ENCODE data around the gene HOXA9.

The HOXA9 gene

DNA sequence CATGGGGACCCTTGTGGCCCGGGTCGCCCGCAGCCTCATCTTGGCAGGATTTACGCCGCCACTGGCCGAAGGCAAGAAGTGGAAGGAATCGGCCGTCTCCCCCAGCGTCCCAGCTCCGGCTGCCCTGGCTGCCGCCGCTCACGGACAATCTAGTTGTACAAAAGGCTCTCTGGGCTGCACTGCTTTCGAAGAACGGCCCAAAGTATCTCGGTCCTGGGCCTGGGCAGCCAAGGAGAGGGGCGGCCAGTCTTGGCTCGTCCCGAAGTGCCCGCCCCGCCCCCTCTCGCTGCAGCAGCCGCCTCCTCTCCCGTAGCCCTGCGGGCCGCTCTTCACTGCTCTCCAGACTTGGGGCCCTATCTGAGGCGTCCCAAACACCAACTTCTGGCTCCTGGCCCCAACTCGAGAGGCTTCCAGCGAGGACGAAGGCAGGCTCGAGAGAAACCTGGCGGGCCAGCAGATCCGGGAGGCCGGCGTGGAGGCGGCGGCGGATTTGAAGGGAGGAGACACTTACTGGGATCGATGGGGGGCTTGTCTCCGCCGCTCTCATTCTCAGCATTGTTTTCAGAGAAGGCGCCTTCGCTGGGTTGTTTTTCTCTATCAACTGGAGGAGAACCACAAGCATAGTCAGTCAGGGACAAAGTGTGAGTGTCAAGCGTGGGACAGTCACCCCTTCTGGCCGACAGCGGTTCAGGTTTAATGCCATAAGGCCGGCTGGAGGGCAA lies 809 bp downstream of the HOXA9 start:
- no peak for DNase-seq (ENCODE audit: low read depth in 2 of 2)

DNA sequence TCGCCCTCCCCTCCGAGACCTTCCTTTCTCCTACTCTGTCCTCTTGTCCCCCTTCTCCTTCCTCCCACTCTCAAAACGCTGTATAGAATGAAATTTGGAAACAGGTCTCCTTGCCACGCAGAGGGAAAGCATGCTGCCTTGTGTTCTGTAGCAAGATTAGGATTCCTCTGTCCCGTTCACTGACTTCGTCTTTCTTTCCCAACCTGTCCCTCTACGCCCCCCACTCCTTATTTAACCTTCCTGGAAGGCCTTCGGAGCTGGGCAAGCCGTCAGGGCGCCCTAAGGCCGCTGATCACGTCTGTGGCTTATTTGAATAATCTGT lies 1.3 kb downstream of the HOXA9 start:
- no peak for DNase-seq (ENCODE audit: low read depth in 2 of 2)

DNA sequence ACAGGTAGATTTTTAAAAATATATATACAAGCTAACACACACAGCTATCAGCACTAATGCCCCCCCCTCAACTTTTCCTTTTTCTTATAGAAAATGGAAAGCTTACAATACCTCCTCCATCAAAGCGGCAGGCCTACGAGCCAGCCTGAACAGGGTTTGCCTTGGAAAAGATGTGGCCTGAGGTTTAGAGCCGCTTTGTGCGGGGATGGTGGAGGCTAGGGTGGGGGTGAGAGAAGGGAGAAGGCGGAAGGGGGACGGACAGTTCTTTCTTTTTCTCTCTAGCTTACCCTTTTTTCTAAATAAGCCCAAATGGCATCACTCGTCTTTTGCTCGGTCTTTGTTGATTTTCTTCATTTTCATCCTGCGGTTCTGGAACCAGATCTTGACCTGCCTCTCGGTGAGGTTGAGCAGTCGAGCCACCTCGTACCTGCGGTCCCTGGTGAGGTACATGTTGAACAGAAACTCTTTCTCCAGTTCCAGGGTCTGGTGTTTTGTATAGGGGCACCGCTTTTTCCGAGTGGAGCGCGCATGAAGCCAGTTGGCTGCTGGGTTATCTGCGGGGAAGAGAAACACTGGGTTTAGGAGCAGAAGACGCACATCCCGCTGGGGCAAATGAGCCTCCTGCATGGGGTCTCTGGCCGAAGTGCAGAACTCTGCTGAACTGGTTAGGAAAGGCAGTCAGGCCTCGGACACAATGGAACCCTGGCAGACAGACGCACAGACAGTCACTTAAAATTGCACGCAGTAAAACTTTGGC lies 1.9 kb downstream of the HOXA9 start:
- no peak for DNase-seq (ENCODE audit: low read depth in 2 of 2)

DNA sequence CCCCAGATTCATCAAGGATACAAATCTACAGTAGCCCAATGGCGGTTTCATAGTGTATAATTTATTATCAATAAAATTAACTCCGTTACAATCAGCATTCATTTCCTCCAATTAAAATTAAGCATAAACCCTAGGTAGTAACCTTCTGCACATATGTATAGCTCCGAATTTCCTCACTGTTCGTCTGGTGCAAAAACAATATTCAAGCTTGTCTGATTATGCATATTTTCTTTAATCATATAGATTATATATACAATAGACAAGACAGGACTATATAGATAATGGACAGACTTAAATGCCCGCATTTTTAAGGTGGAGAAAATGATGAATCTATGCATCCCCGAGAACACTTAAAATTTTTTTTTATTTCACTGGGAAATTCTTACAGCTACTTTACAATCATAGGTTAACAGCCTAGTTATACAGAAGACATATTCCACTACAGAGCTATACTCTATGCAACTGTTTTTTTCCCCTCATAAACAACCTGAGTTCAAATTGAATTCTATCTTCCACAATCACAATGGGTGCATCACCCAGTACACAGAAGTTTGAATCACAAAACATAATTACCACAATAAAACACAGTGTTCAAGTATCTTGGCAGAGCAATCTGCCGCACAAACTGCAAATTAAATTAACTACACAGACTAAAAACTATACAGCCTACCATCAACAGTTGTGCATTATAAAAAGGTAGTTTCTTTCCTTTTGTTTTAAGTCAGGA lies 2.6 kb downstream of the HOXA9 start:
- no peak for DNase-seq (ENCODE audit: low read depth in 2 of 2)

DNA sequence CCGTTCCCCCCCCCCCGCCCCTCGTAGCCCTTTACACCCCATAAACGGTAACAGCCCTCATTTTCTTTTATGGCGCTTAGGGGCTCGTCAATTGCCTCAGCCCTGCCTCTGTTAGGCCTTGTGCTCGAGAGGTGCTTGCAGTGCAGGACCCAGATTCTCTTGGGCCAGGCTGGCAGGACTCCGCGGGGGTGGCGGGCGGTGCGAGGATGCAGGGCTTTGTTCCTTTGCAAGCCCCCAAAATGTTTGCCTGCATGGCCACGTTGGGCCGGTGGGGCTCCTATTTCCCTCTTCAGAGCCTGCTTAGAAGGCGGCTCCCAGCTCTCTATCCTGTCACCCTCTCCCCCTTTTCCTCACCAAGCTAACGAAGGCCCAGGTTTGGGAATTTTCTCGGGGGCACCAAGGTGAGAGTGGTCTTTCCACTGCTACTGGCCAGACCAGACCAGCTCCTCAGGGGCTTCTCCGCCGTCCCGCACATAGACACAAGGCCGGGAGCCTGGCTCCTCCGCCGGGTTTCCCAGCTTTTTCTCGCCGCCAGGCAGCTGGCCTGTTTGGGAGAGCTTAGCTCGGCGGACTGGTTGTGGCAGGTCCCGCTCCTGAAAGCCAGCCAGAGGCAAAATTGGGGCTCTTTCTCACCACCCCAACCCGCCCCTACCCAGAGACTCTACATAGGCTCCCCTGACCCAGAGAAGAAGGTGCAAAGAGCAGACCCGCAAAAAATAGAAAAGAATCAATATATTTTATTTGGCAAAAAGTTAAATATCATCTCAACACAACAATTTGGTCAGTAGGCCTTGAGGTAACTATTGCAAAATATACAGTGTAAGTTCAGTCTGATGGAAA lies 3.4 kb downstream of the HOXA9 start:
- DNase-seq (ENCODE audit: low read depth in 2 of 2) = no peak

DNA sequence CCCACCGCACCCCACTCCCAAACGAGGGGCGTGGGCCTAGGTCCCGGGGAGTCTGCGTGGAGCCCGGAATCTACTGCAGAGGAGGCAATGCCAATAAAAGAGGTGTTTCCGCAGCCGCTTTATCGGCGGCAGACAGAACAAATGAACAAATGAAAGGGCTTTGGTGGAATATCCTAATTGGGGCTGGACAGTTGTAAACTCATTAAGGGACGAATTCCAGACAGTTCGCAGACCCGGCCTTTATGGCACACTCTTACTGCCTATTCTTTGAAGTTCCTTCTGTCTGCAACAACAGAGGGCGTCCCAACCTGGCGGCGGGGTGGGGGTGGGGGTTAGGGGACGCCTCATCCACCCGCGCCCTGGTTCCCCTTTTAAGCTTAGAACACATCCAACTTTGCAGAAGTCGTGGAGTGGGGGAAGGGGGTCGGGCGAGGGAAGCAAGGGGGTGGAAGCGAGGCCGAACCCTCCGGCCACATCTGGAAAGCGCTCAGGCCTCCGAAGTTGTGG lies 4.1 kb downstream of the HOXA9 start:
- DNase-seq (ENCODE audit: low read depth in 2 of 2) = no peak

DNA sequence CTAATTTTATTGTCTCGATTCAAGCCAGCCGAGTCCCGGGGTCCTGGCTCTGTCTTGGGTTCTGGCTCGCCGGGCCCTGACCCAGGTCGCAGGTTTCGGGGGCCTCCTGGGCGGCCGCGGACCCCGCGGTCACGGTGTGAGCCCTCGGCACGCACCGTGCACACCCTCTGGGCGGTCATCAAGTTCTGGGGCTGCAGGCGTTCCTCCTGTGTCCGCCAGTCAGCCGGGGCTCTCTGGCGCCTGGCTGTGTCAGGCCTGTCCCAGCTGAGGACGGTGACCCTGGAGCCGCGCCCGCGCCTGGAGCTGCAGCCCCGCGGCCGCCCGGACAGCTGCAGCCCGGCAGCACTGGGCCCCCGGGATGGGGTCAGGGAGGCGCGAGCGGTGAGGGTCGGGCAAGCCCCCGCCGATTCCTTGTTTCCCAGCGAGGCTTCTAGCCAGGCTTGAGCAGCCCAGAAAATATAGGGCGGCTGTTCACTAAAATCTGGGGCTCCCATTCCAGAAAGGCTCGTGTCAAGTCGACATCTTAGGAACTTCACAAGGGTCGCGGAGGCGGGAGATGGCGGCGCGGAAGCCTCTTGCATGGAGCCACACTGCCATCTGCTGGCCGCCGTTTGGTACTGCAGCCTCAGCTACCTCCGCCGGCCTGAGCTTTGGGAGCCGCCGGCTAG lies 4.7 kb downstream of the HOXA9 start:
- DNase-seq (ENCODE audit: low read depth in 2 of 2) = peak; percentile 73 to 74

DNA sequence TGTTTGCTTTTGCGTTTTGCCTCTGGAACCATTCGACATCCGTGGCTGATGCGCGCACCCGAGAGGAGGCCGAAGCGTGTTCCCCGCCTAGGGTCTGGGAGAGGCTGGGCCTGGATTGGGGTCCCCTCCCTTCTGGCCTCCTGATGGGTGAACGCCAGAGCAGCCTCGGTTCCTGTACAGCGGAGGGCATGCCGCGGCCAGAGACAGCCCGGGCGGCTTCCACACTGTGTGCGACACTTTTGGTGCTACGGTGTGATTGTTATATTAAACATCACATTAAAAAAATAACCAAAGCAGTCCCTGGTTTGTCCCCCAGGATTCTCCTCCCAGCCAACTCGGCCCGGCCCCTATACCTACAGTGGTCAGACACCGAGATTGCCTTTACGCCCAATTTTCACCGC lies 5.2 kb downstream of the HOXA9 start:
- no peak for DNase-seq (ENCODE audit: low read depth in 2 of 2)

DNA sequence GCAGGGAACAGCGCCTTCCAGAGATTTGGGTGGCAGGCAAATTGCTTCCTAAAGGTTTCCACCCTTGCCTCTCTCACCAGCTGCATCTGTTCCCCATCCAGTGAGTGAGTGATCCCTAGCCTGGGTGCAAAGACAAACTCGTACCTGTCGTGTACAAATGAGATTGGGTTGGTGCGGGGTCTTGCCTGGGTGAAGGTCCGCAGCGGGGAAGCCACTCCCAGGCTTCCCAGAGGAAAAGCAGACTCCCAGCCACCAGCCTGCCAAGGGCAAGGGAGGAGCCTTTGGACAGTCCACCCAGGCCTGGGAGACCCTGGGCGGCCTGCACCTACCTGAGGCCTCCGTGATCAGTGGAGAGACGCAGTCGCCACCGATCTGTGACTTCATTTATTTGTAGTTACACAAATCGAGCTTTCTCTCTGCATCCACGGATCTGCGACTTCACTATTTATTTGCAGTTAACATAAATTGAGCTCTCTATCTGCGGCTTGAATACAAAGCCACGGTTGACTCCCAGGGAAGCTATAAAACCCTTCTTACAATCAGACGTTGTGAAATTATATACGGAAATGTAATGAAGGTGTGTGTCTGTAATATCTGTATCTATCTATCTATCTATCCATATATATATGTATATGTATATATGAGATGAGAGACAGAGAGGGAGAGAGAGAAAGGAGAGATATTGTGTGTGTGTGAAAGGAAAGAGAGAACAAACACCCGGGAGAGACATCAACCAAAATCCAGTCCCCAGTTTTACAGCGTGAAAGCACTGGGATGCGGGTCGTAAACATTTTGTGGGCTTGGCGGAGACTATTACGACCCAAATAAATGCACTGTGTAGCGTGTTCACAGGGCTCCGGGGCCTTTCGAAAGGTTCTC lies 5.8 kb downstream of the HOXA9 start:
- DNase-seq (ENCODE audit: low read depth in 2 of 2) = no peak

DNA sequence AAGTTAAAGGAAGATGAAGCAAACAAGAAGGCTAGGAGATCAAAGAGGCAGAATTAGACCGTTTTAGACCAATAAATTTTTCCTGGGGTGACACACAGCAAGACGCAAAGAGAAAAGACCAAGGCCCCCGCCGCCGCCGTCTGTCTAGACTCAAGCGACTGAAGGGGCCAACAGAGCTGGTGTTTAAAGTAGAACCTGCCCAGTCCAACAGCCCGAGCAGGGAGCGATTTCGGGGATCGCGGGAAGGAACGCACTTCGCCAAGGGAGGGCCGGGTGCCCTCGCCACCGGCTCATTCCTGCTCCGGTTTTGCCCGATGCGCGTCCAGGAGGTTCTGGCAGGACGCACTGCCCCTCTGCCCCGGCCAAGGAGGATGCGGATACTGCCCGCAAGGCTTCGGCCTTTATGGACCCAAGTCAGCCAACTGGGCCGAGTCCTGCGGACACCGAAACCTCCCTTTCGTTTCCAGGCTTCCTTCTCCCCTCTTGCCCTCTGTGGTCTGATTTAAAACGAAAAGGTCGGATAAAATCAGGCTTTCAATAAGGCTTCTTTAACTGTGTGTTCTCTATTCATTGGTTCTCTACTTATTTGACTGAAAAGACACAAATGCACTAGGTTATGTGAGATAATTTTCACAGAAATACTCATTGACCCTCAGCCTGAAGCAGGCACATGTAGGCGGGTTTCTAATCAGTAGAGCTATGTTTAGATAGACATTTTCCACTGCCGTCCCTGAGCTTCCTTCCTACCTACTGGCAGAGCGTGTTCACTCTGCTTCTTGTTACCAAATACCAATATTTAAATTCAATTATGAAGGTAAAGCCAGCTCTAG lies 6.7 kb downstream of the HOXA9 start:
- no peak for DNase-seq (ENCODE audit: low read depth in 2 of 2)

DNA sequence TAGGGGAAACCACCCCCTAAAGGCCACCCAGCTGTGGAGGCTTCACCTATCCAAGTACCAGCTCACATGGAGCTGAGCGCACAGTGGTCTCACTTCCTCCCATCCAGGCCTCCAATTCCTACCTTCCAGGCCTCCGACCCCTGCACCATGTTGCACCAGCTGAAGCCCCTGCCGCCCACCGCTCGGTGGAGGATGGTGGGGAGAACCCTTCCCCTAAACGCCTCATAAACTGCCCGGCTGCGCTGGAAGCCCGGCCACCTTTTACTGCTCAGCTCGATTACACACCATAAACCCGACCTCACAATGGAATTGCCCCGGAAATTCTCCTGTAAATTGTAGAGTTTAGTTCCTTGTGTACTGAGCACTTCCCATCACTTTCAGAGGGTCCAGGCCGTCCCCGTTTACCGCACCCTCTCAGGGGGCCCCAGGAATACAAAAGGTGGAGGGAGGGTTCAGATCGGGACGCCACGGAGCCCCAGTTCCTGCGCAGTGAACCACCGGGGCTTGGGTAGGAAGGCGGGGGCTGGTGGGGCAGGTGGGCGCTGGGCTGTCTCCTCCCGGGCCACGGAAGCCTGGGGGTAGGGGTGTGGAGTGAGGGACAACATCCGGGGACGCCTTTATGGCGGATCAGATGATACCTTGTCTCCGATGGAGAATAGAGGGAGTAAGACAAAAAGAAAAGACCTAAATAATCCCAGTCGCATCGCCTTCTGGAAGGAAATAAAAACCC lies 7.5 kb downstream of the HOXA9 start:
- no peak for DNase-seq (ENCODE audit: low read depth in 2 of 2)

DNA sequence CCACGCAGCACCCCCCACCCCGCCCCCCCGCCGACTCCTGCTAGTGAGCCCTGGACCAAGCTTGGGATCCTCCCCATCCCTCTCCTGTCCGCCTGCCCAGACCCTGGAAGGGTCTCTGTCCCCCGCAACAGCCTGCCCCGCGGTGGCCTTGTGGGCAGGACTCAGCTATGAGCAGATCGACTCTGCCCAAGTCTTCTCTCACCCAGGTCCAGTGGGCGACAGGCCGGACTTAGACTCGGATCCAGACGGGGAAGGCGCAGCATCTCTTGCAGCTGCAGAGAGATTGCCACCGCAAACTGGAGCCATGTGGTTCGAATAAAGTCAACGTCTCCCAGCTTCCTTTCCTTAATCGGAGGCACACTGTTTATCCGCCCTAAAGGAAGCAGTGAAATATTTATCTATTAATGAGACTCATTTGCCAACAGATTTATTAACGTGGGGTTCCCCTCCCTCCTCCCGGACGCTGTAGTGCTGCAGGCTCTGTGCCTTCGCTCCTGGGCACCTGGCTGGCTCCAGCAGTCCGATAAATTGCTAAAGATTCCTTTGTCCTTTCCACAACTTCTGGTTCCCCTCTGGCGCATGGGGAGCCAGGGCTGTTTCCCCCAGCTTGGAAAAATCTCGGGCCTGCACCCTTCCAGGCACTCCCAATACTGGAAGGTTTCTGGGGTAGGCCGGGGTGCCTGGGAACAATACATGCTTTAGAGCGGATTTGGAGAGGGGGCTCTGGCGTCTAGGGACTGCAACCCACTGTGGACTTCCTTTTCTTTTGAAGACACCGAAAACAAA lies 8.2 kb downstream of the HOXA9 start:
- DNase-seq (ENCODE audit: low read depth in 2 of 2) = no peak

DNA sequence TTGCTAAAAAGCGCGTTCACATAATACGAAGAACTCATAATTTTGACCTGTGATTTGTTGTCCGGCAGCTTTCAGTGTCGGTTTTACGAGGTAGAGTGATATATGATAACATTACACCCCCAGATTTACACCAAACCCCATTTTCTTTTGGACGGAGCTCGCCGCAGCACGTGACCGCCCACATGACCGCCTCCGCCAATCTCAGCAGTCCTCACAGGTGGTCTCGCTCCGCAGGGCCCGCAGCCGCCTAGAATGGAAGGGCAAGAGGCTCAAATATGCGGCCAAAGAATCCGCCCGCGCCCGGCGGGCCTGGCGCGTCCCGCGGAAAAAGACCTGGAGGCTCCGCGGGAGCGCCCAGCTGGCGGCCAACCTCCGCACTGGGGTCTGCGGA lies 8.8 kb downstream of the HOXA9 start, which contains the start of gene HOXA7:
Gene HOXA7 (minus strand): TSS at position 168 of the 391 bp plus-strand sequence. CDS start 130 bp downstream, at position 38.
- no peak for DNase-seq (ENCODE audit: low read depth in 2 of 2)

DNA sequence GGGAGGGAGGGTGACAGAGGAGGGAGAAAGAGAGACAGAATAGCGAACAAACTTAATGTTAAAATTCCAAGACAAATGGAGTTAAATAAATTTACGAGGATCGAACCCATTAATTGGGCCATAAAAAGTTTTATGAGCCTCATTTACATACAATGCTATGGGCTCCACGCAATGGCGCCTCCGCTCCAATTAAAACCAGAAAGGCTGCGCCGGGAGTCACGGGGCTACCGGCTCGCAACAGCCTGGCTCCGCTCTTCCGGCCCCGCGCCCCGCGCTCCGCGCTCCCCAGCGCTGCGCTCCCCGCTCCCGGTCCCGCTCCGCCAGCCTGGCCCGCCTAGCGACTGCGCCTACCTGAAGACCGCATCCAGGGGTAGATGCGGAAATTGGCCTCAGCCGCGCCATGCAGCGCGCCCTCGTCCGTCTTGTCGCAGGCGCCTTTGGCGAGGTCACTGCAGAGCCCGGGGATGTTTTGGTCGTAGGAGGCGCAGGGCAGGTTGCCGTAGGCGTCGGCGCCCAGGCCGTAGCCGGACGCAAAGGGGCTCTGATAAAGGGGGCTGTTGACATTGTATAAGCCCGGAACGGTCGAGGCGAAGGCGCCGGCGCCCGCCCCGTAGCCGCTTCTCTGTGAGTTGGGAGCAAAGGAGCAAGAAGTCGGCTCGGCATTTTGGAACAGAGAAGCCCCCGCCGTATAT lies 9.4 kb downstream of the HOXA9 start:
- DNase-seq (ENCODE audit: low read depth in 2 of 2) = no peak

DNA sequence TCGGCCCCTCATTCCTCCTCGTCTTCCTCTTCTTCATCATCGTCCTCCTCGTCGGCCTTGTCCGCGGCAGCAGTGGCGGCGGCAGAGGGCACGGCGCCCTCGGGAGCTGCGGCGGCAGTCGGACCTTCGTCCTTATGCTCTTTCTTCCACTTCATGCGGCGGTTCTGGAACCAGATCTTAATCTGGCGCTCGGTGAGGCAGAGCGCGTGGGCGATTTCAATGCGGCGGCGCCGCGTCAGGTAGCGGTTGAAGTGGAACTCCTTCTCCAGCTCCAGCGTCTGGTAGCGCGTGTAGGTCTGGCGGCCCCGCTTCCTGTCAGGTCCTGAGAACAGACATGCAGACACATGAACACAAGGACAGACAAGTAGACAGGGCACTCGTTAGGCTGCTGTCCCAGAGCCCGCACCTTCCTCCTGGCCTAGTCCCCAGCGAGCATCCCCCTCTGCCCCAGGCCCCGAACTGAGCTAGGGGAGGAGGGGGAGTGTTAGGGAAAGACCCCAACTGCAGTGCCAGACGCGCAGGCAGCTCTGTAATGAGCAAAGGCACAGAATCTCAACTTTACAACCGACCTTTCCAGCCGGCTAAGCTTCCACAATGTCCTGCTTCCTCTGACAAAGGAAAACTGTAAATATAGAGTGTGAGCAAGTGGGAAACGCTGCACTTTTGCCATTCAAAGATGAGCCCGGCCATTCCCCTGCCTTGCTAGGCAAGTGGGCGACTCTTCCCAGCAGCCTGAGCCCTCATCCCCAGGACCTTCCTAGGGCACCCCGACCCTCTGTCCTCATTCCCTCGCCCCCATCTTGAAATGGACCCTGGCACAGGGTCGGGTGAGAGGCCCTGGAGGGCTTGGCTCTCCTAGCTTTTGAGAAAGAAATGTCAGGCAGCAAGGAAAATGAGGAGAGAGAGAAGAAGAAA lies 10.2 kb downstream of the HOXA9 start:
- DNase-seq (ENCODE audit: low read depth in 2 of 2) = no peak

DNA sequence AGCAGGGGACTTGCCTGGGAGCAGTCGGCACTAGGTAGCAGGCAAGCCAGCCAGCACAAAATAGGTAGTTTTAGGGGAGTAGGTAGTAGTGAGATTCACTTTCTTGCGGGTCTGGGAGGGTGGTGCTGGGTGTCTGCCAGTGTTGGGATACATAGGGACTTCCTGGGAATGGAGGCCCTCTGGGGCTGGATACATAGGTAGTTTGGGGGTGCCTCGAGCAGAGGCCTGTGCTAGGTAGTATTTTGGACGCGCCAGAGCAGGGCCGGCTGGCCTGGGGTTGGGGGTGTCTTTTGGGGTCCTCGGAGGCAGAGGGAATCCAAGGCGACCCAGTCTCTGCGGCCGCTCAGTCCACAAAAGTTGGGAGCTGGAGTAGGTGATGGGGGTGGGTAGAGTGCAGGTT lies 11.0 kb downstream of the HOXA9 start:
- no peak for DNase-seq (ENCODE audit: low read depth in 2 of 2)

All from activated CD8-positive, alpha-beta memory T cell treated with anti-CD3 and anti-CD28 coated beads for 4 hours (primary cell).